GM23338 (cell line): ENCODE data around the gene CA7. TPM values are rescaled to one million over a fixed set of nuclear protein-coding genes. Genes with fewer than 3 reads are reported as not detected.

ENCODE experiments used
- ATAC-seq: fragments of 200-7000 bp; cut with Tn5 transposase; 3 replicates; pipeline ENCODE4 v1.9.1; 2020
- DNase-seq: peaks from one replicate; pipeline ENCODE4 v3.0.0-alpha.2; 2015; ENCODE audit warnings: low spot score
- H2AFZ ChIP-seq: fragments of 200-600 bp; sonication (generic); 2 replicates; pipeline ENCODE4 v1.8.0; 2016; ENCODE audit warnings: antibody characterized with exemption, mild to moderate bottlenecking, moderate library complexity
- H3F3A ChIP-seq: fragments of 200-600 bp; sonication (generic); replicated peaks from 2 replicates; pipeline ENCODE4 v1.8.0; 2017; ENCODE audit warnings: antibody characterized with exemption, mixed run types, low read depth
- H3K27ac ChIP-seq: fragments of 200-600 bp; sonication (generic); 2 replicates; pipeline ENCODE4 v1.6.1; 2016; ENCODE audit warnings: low read depth
- H3K27me3 ChIP-seq: fragments of 200-600 bp; sonication (generic); 2 replicates; pipeline ENCODE4 v1.8.0; 2016; ENCODE audit warnings: mild to moderate bottlenecking, mixed run types, moderate library complexity; ENCODE audit not compliant: insufficient read depth
- H3K36me3 ChIP-seq: fragments of 200-600 bp; sonication (generic); 2 replicates; pipeline ENCODE4 v1.8.0; 2016; ENCODE audit warnings: mild to moderate bottlenecking; ENCODE audit not compliant: insufficient read depth
- H3K4me1 ChIP-seq: fragments of 200-600 bp; sonication (generic); 2 replicates; pipeline ENCODE4 v1.8.0; 2016; ENCODE audit warnings: mild to moderate bottlenecking, moderate library complexity; ENCODE audit not compliant: insufficient read depth
- H3K4me2 ChIP-seq: fragments of 200-600 bp; sonication (generic); 2 replicates; pipeline ENCODE4 v1.7.1; 2017; ENCODE audit warnings: mixed run types
- H3K4me3 ChIP-seq: fragments of 200-600 bp; sonication (generic); 2 replicates; pipeline ENCODE4 v1.6.1; 2016; ENCODE audit warnings: mixed run types
- H3K79me2 ChIP-seq: fragments of 200-600 bp; sonication (generic); replicated peaks from 2 replicates; pipeline ENCODE4 v1.8.0; 2017; ENCODE audit warnings: mild to moderate bottlenecking; ENCODE audit not compliant: insufficient read depth
- H3K9me2 ChIP-seq: fragments of 200-600 bp; sonication (generic); 2 replicates; pipeline ENCODE4 v1.8.0; 2017; ENCODE audit not compliant: insufficient read depth
- H4K20me1 ChIP-seq: fragments of 200-600 bp; sonication (generic); replicated peaks from 2 replicates; pipeline ENCODE4 v1.8.0; 2017; ENCODE audit warnings: mild to moderate bottlenecking; ENCODE audit not compliant: insufficient read depth
- H3K27ac Mint-ChIP-seq: 2 replicates; pipeline ENCODE4 v1.8.0; 2020; ENCODE audit warnings: inconsistent platforms, mild to moderate bottlenecking, moderate library complexity, mixed read lengths
- H3K27me3 Mint-ChIP-seq: 3 replicates; pipeline ENCODE4 v1.8.0; 2022; ENCODE audit warnings: low read depth, mild to moderate bottlenecking, moderate library complexity, mixed read lengths, inconsistent platforms; ENCODE audit not compliant: insufficient read depth, poor library complexity
- H3K36me3 Mint-ChIP-seq: 3 replicates; pipeline ENCODE4 v1.8.0; 2021; ENCODE audit warnings: low read depth, mild to moderate bottlenecking, inconsistent platforms, moderate library complexity, mixed read lengths
- H3K4me1 Mint-ChIP-seq: 3 replicates; pipeline ENCODE4 v1.8.0; 2020; ENCODE audit warnings: mild to moderate bottlenecking, inconsistent platforms, mixed read lengths
- H3K4me3 Mint-ChIP-seq: 3 replicates; pipeline ENCODE4 v1.8.0; 2021; ENCODE audit warnings: moderate library complexity, mild to moderate bottlenecking, inconsistent platforms, mixed read lengths
- H3K9me3 Mint-ChIP-seq: 3 replicates; pipeline ENCODE4 v1.8.0; 2020; ENCODE audit warnings: moderate library complexity, mild to moderate bottlenecking, inconsistent platforms, mixed read lengths
- CREB1 ChIP-seq: fragments of 250-450 bp; sonication (Bioruptor Pico); IDR thresholded peaks from 2 replicates; pipeline ENCODE4 v1.5.0; 2020; ENCODE audit warnings: low read depth, mild to moderate bottlenecking, moderate library complexity
- ETS1 ChIP-seq: IDR thresholded peaks from 2 replicates; pipeline ENCODE4 v1.6.1; 2016; ENCODE audit warnings: antibody characterized with exemption
- EZH2 ChIP-seq: fragments of 200-600 bp; sonication (generic); IDR thresholded peaks from one replicate; pipeline ENCODE4 v1.8.0; 2017; ENCODE audit warnings: antibody characterized with exemption, mild to moderate bottlenecking, low read depth; ENCODE audit not compliant: unreplicated experiment
- NANOG ChIP-seq: IDR thresholded peaks from 2 replicates; pipeline ENCODE4 v1.6.1; 2016; ENCODE audit warnings: antibody characterized with exemption, borderline replicate concordance
- POLR2AphosphoS5 ChIP-seq: IDR thresholded peaks from 2 replicates; pipeline ENCODE4 v1.6.1; 2016; ENCODE audit warnings: antibody characterized with exemption, low read depth
- REST ChIP-seq: IDR thresholded peaks from one replicate; pipeline ENCODE4 v1.6.1; 2018; ENCODE audit warnings: antibody characterized with exemption; ENCODE audit not compliant: unreplicated experiment
- STAT1 ChIP-seq: IDR thresholded peaks from one replicate; pipeline ENCODE4 v1.6.1; 2016; ENCODE audit warnings: antibody characterized with exemption; ENCODE audit not compliant: unreplicated experiment
- ZNF114 ChIP-seq: fragments of 250-450 bp; sonication (Bioruptor Pico); IDR thresholded peaks from 2 replicates; pipeline ENCODE4 v1.5.0; 2020; ENCODE audit warnings: mild to moderate bottlenecking, moderate library complexity
- ZNF331 ChIP-seq: fragments of 250-450 bp; sonication (Bioruptor Pico); IDR thresholded peaks from 2 replicates; pipeline ENCODE4 v1.5.0; 2020; ENCODE audit warnings: low read depth, mild to moderate bottlenecking, moderate library complexity
- polyA plus RNA-seq: library from polyadenylated mRNA; unstranded; fragments of >200 nt; fragmentation: Nextera tagmentation; extraction: Ambion mirVana; gene quantifications from 2 replicates; pipeline ENCODE4 v1.2.1, GENCODE V29; 2016
- total RNA-seq: library from RNA; depleted of rRNA; stranded (reverse); fragments of >200 nt; shearing (Covaris generic); gene quantifications from 2 replicates; pipeline ENCODE4 v1.2.3, GENCODE V29; 2014
- TF ChIP-seq, protein P1 (sequence below): fragments of 250-450 bp; sonication (Bioruptor Pico); IDR thresholded peaks from 2 replicates; pipeline ENCODE4 v1.5.0; 2020; ENCODE audit warnings: mild to moderate bottlenecking, moderate library complexity

Gene CA7
- total and polyA plus RNA-seq, 2 experiments from 2014 or later: 2.1 to 2.8 TPM

DNA sequence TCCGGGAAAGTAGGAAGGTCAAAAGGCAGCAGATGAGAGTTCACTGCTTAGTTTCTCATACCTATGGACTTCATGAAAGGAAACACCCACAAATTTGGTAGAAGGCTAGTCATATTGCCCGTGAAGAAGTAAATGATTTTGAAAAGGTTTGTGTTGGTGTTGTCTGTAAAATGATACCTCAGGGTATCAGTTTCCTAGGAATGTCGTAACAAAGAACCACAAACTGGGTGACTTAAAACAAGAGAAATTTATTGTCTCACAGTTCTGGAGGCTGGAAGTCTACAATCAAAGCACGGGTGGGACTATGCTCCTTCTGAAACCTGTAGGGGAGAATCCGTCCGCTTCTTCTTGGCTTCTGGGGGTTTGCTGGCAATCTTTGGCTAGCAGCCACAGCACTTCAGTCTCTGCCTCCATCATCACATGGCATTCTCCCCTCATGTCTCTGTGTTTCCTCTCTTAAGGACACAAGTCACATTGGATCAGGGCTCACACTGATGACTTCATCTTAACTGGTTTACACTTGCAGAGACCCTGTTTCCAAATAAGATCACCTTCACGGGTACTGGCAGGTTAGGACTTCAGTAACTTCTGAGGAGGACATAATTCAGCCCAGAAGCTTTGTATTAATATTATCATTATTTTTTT lies 11.4 kb upstream of the CA7 start:
- ATAC-seq (no peak), DNase-seq (no peak)
- Histone ChIP-seq H4K20me1 (0 out of 2 replicates have a peak, but pooled peaks cover 3% of the 10 kb centered on the region), H3K27ac (no peak overlapping the region), H3K27me3 (no peaks in the 10 kb centered on the region), H3K9me2 (no peaks in the 10 kb centered on the region), H2AFZ (0 out of 2 replicates have a peak overlapping the region, but pooled peaks have one; percentile 18), H3K4me1 (peaks cover 8% of the 10 kb centered on the region; the same call in 1 of the 2 replicates), H3K4me2 (no peak overlapping the region), H3F3A (no peaks in the 10 kb centered on the region; the same call in 1 of the 2 replicates), H3K79me2 (peaks cover 26% of the 10 kb centered on the region), H3K36me3 (no peaks in the 10 kb centered on the region), H3K4me3 (no peak overlapping the region)
- peaks cover 6% of the 10 kb centered on the region for H3K27me3 Mint-ChIP-seq
- H3K9me3 Mint-ChIP-seq: no peaks in the 10 kb centered on the region
- H3K27ac Mint-ChIP-seq: no peak overlapping the region
- H3K4me1 Mint-ChIP-seq: peaks cover 11% of the 10 kb centered on the region; the same call in 2 of the 3 replicates
- no peak overlapping the region for H3K4me3 Mint-ChIP-seq
- H3K36me3 Mint-ChIP-seq: peaks cover 7% of the 10 kb centered on the region
- TF ChIP-seq NANOG (no peak), CREB1 (CRISPR knock-in tag) (0 out of 2 replicates have a peak, but pooled peaks have one; percentile 28)

- H3K9me3 Mint-ChIP-seq: no peaks in the 10 kb centered on the region
- no peaks in the 10 kb centered on the region for H3K36me3 ChIP-seq
- TF ChIP-seq REST: no peak
- TF ChIP-seq, protein P1, sequence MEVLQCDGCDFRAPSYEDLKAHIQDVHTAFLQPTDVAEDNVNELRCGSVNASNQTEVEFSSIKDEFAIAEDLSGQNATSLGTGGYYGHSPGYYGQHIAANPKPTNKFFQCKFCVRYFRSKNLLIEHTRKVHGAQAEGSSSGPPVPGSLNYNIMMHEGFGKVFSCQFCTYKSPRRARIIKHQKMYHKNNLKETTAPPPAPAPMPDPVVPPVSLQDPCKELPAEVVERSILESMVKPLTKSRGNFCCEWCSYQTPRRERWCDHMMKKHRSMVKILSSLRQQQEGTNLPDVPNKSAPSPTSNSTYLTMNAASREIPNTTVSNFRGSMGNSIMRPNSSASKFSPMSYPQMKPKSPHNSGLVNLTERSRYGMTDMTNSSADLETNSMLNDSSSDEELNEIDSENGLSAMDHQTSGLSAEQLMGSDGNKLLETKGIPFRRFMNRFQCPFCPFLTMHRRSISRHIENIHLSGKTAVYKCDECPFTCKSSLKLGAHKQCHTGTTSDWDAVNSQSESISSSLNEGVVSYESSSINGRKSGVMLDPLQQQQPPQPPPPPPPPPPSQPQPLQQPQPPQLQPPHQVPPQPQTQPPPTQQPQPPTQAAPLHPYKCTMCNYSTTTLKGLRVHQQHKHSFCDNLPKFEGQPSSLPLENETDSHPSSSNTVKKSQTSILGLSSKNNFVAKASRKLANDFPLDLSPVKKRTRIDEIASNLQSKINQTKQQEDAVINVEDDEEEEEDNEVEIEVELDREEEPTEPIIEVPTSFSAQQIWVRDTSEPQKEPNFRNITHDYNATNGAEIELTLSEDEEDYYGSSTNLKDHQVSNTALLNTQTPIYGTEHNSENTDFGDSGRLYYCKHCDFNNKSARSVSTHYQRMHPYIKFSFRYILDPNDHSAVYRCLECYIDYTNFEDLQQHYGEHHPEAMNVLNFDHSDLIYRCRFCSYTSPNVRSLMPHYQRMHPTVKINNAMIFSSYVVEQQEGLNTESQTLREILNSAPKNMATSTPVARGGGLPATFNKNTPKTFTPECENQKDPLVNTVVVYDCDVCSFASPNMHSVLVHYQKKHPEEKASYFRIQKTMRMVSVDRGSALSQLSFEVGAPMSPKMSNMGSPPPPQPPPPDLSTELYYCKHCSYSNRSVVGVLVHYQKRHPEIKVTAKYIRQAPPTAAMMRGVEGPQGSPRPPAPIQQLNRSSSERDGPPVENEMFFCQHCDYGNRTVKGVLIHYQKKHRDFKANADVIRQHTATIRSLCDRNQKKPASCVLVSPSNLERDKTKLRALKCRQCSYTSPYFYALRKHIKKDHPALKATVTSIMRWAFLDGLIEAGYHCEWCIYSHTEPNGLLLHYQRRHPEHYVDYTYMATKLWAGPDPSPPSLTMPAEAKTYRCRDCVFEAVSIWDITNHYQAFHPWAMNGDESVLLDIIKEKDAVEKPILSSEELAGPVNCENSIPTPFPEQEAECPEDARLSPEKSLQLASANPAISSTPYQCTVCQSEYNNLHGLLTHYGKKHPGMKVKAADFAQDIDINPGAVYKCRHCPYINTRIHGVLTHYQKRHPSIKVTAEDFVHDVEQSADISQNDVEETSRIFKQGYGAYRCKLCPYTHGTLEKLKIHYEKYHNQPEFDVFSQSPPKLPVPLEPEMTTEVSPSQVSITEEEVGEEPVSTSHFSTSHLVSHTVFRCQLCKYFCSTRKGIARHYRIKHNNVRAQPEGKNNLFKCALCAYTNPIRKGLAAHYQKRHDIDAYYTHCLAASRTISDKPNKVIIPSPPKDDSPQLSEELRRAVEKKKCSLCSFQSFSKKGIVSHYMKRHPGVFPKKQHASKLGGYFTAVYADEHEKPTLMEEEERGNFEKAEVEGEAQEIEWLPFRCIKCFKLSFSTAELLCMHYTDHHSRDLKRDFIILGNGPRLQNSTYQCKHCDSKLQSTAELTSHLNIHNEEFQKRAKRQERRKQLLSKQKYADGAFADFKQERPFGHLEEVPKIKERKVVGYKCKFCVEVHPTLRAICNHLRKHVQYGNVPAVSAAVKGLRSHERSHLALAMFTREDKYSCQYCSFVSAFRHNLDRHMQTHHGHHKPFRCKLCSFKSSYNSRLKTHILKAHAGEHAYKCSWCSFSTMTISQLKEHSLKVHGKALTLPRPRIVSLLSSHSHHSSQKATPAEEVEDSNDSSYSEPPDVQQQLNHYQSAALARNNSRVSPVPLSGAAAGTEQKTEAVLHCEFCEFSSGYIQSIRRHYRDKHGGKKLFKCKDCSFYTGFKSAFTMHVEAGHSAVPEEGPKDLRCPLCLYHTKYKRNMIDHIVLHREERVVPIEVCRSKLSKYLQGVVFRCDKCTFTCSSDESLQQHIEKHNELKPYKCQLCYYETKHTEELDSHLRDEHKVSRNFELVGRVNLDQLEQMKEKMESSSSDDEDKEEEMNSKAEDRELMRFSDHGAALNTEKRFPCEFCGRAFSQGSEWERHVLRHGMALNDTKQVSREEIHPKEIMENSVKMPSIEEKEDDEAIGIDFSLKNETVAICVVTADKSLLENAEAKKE: no peak
- no peak for TF ChIP-seq CREB1 (CRISPR knock-in tag)
- TF ChIP-seq EZH2: no peak
- no peak for TF ChIP-seq ZNF331 (CRISPR knock-in tag)
- no peak for TF ChIP-seq POLR2AphosphoS5
- no peak for TF ChIP-seq ETS1
- TF ChIP-seq STAT1: no peak
- no peak for TF ChIP-seq ZNF114 (CRISPR knock-in tag)
Measured at GRCh38 chr16:66834746-66835145, 9.5 kb upstream of the CA7 start.

More at GRCh38 chr16:66834746-66835145, 9.5 kb upstream of the CA7 start:
- peaks cover under 1% of the 10 kb centered on the region; the same call in 1 of the 3 replicates for H3K4me1 Mint-ChIP-seq
- no peaks in the 10 kb centered on the region for H3K36me3 Mint-ChIP-seq
- no peak overlapping the region for H3K4me3 Mint-ChIP-seq
- Histone ChIP-seq H3K27ac (no peak overlapping the region), H3K9me2 (no peaks in the 10 kb centered on the region), H3K4me2 (no peak overlapping the region), H2AFZ (no peak overlapping the region), H4K20me1 (no peaks in the 10 kb centered on the region), H3K79me2 (peaks cover 7% of the 10 kb centered on the region), H3K4me1 (no peaks in the 10 kb centered on the region; the same call in 1 of the 2 replicates), H3K4me3 (no peak overlapping the region), H3F3A (no peaks in the 10 kb centered on the region), H3K27me3 (no peaks in the 10 kb centered on the region)
- H3K27ac Mint-ChIP-seq: no peak overlapping the region
- DNase-seq: no peak
- H3K27me3 Mint-ChIP-seq: peaks cover 6% of the 10 kb centered on the region
- no peak for ATAC-seq
